ENCODE data around the gene CDC14A. TPM values are rescaled to one million over a fixed set of nuclear protein-coding genes. Genes with fewer than 3 reads are reported as not detected.

The CDC14A gene
- total RNA-seq, 1 experiment from 2014 or later, result 11.1 TPM

GRCh38 chr1:100557606-100557953, 205.3 kb downstream of the CDC14A start (continued):
- TF ChIP-seq CDX4 (CRISPR knock-in tag; IDR thresholded peaks at IDR 0.05; ENCODE audit: borderline replicate concordance) (no peak), ZSCAN18 (CRISPR knock-in tag; IDR thresholded peaks at IDR 0.05) (no peak), E2F1 (CRISPR knock-in tag; IDR thresholded peaks at IDR 0.05) (no peak), SOX15 (CRISPR knock-in tag; IDR thresholded peaks at IDR 0.05) (no peak), HMGA2 (CRISPR knock-in tag; IDR thresholded peaks at IDR 0.05) (no peak), MYBL2 (CRISPR knock-in tag; IDR thresholded peaks at IDR 0.05) (no peak), ELF4 (CRISPR knock-in tag; IDR thresholded peaks at IDR 0.05; ENCODE audit: low read depth) (no peak)

GRCh38 chr1:100565533-100565932, 213.2 kb downstream of the CDC14A start:
- ATAC-seq, result no peak
- ChIA-PET CTCF (interaction anchor here (1.2 kb wide), 1 partner anchor 22 kb away, joined by 3 read pairs; no protein-coding TSS in a partner anchor), POLR2A (no interaction called here)
- no peak for DNase-seq (ENCODE audit: low spot score)
- H3K4me1 Mint-ChIP-seq, result no peaks in the 10 kb centered on the region
- no peaks in the 10 kb centered on the region for H3K36me3 Mint-ChIP-seq
- no peak for TF ChIP-seq TCF7 (CRISPR knock-in tag; IDR thresholded peaks at IDR 0.05; ENCODE audit: low read depth)
- TF ChIP-seq IRF2 (CRISPR knock-in tag; IDR thresholded peaks at IDR 0.05; ENCODE audit: borderline replicate concordance, low read depth), result no peak
- no peak for TF ChIP-seq GABPB1 (CRISPR knock-in tag; IDR thresholded peaks at IDR 0.05)
- TF ChIP-seq ZNF416 (CRISPR knock-in tag; IDR thresholded peaks at IDR 0.05), result no peak
- no peak for TF ChIP-seq SMAD4 (CRISPR knock-in tag; IDR thresholded peaks at IDR 0.05)
- TF ChIP-seq AR (CRISPR knock-in tag; IDR thresholded peaks at IDR 0.05), result no peak
- no peak for TF ChIP-seq SMAD3 (CRISPR knock-in tag; IDR thresholded peaks at IDR 0.05; ENCODE audit: borderline replicate concordance)
- TF ChIP-seq ZNF425 (CRISPR knock-in tag; conservative IDR thresholded peaks at IDR 0.05), result no peak
- no peak for TF ChIP-seq USF2 (CRISPR knock-in tag; IDR thresholded peaks at IDR 0.05)
- no peak for TF ChIP-seq TEAD4 (CRISPR knock-in tag; IDR thresholded peaks at IDR 0.05)
- no peak for TF ChIP-seq JUN (CRISPR knock-in tag; IDR thresholded peaks at IDR 0.05)
- no peak for TF ChIP-seq OVOL2 (CRISPR knock-in tag; IDR thresholded peaks at IDR 0.05; ENCODE audit: borderline replicate concordance)
- no peak for TF ChIP-seq IRF1 (CRISPR knock-in tag; IDR thresholded peaks at IDR 0.05)
- TF ChIP-seq CREM (CRISPR knock-in tag; IDR thresholded peaks at IDR 0.05), result no peak
- no peak for TF ChIP-seq NFATC4 (CRISPR knock-in tag; IDR thresholded peaks at IDR 0.05)
- TF ChIP-seq MLX (CRISPR knock-in tag; IDR thresholded peaks at IDR 0.05), result no peak
- no peak for TF ChIP-seq ERG (CRISPR knock-in tag; IDR thresholded peaks at IDR 0.05)
- no peak overlapping the region for H3K27ac Mint-ChIP-seq
- H3K4me3 Mint-ChIP-seq, result no peak overlapping the region
- peaks cover 17% of the 10 kb centered on the region for H3K9me3 Mint-ChIP-seq
- no peaks in the 10 kb centered on the region; the same call in 1 of the 2 replicates for H3K27me3 Mint-ChIP-seq (ENCODE audit: low read depth)
